NCI-H748 (cell line): ENCODE measurements around the gene MDC1.

ENCODE experiments used
- DNase-seq: peaks from one replicate; lab custom pipeline; 2025; ENCODE audit not compliant: unreplicated experiment; lab: John Stamatoyannopoulos, UW

MDC1 gene

GRCh38 chr6:30747902-30748769, 31.1 kb upstream of the MDC1 start:
- no peak for DNase-seq

GRCh38 chr6:30747300-30747687, 30.2 kb upstream of the MDC1 start:
- DNase-seq = no peak

GRCh38 chr6:30744054-30744805, 27.1 kb upstream of the MDC1 start, which contains the start of gene IER3:
TSS of gene IER3 (minus strand) at chr6:30744547. CDS start at chr6:30744518, 29 bp downstream.
- DNase-seq = peak; percentile 81

- DNase-seq = no peak
These were observed 26.3 kb upstream of the MDC1 start for GRCh38 chr6:30743099-30744053.

GRCh38 chr6:30742316-30743098, 25.4 kb upstream of the MDC1 start, which contains the start of gene FLOT1:
TSS of gene FLOT1 (minus strand) at chr6:30742687. CDS start at chr6:30742189, 498 bp downstream.
- peak; percentile 92 for DNase-seq

GRCh38 chr6:30741789-30742315, 24.8 kb upstream of the MDC1 start:
- DNase-seq = no peak

- DNase-seq = no peak
These were observed 24.1 kb upstream of the MDC1 start for GRCh38 chr6:30741063-30741779.

- DNase-seq = no peak
These were observed 23.4 kb upstream of the MDC1 start for GRCh38 chr6:30740540-30740870.

GRCh38 chr6:30738532-30738931, 21.5 kb upstream of the MDC1 start:
- DNase-seq = no peak

- no peak for DNase-seq
These were observed 18.7 kb upstream of the MDC1 start for GRCh38 chr6:30735668-30736314.

GRCh38 chr6:30732237-30732943, 15.3 kb upstream of the MDC1 start:
- no peak for DNase-seq

- peak; percentile 70 for DNase-seq
These were observed 13.7 kb upstream of the MDC1 start for GRCh38 chr6:30730601-30731435.

GRCh38 chr6:30727920-30728553, 11.0 kb upstream of the MDC1 start:
- DNase-seq = no peak

GRCh38 chr6:30726506-30727413, 9.7 kb upstream of the MDC1 start:
- no peak for DNase-seq

- DNase-seq = peak; percentile 41
These were observed 8.8 kb upstream of the MDC1 start for GRCh38 chr6:30725713-30726505.
